GM12891 (cell line): ENCODE measurements around the gene CST11.

Experiments used
- POLR2A ChIP-seq: IDR thresholded peaks from 2 replicates; pipeline ENCODE4 v1.6.1; 2011; ENCODE audit warnings: low read depth, low read length, control low read depth
- POLR2AphosphoS5 ChIP-seq: IDR thresholded peaks from 2 replicates; pipeline ENCODE4 v1.6.1; 2011; ENCODE audit warnings: low read depth, low read length, control low read depth
- SPI1 ChIP-seq: IDR thresholded peaks from 2 replicates; pipeline ENCODE4 v1.6.1; 2011; ENCODE audit warnings: low read depth, low read length, control low read depth
- TAF1 ChIP-seq: IDR thresholded peaks from 2 replicates; pipeline ENCODE4 v1.6.1; 2011; ENCODE audit warnings: low read depth, low read length, control low read depth

DNA sequence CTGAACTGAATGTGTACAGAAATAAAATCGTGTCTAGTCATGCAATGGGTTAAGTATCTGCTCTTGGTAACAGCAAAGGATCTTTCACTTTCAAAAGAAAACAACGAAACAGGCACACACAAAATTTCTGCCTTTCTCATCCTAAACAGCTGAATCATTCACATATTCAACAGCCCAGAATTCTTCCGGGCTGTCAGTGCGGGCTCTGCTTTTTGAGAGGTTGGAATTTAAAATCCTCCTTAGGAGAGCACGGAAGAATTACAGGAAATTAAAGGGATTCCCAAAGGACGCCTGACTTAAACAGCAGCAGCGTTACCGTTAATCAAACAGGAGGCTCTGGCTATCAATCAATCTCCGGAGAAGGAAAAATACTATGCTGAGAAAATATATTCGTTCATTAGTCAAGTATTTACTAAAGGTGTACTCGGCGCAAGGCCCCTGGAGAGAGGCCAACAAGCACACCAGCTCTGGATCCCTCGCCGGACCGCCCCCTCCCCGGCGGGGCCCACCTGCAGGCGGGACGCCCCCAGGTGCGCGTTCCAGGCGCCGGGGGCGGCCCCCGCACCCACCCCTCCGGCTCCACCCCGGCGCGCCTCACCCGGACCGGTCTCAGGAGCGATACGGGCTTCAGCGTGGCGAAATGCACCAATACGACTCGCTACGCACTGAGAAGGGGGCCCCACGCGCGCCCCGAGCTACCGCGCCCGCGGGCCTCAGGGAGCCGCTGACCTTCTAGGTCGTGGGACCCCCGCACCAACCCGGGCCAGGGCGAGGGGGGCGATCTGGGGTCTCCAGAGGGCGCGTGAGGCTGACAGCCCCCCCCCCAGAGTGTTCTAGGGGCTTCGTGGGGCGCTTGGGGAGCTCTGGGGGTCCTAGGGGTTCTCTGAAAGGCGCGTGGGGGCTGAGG is 32.4 kb downstream of the CST11 start:
- TF ChIP-seq POLR2A: no peak
- TF ChIP-seq POLR2AphosphoS5: no peak
- no peak for TF ChIP-seq TAF1
- no peak for TF ChIP-seq SPI1
